ENCODE measurements around the gene PDE3B. TPM values are rescaled to one million over a fixed set of nuclear protein-coding genes. Genes with fewer than 3 reads are reported as not detected.

Gene PDE3B
- total and polyA plus RNA-seq, 2 of the 8 experiments (the other 6 are each of a cell fraction or from before 2014, with no cell fraction given) = 2.7 to 10.9 TPM

DNA sequence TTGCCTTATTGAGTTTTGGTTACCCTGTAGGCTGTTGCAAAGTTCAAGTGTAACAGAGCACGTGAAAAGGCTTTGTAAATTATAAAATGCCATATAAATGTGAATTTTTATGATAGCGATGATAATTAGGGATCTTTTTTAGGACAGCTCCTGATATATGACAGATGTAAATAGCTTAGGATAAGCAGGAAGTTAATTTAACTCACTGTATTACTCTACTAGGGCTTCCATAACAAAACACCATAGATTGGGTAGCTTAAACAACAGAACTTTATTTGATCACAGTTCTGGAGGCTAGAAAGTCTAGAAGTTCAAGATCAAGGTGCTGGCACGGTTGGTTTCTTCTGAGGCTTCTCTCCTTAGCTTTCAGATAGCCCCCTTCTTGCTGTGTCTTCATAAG is 17.0 kb upstream of the PDE3B start:
- peaks cover 0 to 1% (median 0%) of the 10 kb centered on the region in 4 experiments; a peak in 1 of 7 replicates for H3K27me3 ChIP-seq (replicated peaks in 1 of 4; ENCODE audit: control insufficient read depth in 3 of 4, extremely low read depth in 1 of 4, insufficient read depth in 3 of 4, low read length in 3 of 4)
- no peak overlapping the region for H2BK5ac ChIP-seq (ENCODE audit: low read depth, low read length)
- H2BK12ac ChIP-seq (ENCODE audit: low read depth, low read length) = no peak overlapping the region
- no peak overlapping the region for H3K4me3 ChIP-seq (ENCODE audit: extremely low read depth in 1 of 4, insufficient read depth in 2 of 4, low read depth in 3 of 4, low read length in 4 of 4)
- no peak overlapping the region for H2AFZ ChIP-seq (ENCODE audit: low read length)
- no peak overlapping the region for H3K56ac ChIP-seq (replicated peaks; ENCODE audit: insufficient read length, low read depth, low read length)
- H3K9me3 ChIP-seq (ENCODE audit: insufficient read depth in 2 of 2, low read depth in 1 of 2, low read length in 1 of 2) = no peaks in the 10 kb centered on the region
- no peaks in the 10 kb centered on the region for H3K36me3 ChIP-seq (ENCODE audit: control insufficient read depth in 2 of 4, insufficient read depth in 4 of 4, low read length in 3 of 4)
- H3K18ac ChIP-seq (ENCODE audit: extremely low read depth, low read length) = no peak overlapping the region
- no peak overlapping the region for H2BK120ac ChIP-seq (replicated peaks; ENCODE audit: low read depth, low read length)
- no peak overlapping the region for H2BK20ac ChIP-seq (ENCODE audit: low read length)
- H3K14ac ChIP-seq (ENCODE audit: insufficient read length) = no peak overlapping the region
- H4K91ac ChIP-seq (replicated peaks; ENCODE audit: insufficient read length, low read length) = no peak overlapping the region
- H3K4ac ChIP-seq (replicated peaks; ENCODE audit: insufficient read length, low read depth, low read length) = no peak overlapping the region
- DNase-seq (ENCODE audit: low read depth in 1 of 2, low spot score in 2 of 2) (no peak), FAIRE-seq (no peak)
- no peak overlapping the region for H3K4me2 ChIP-seq (ENCODE audit: insufficient read depth in 1 of 2, low read depth in 2 of 2, low read length in 2 of 2)
- no peak overlapping the region for H3K27ac ChIP-seq (ENCODE audit: low read depth, low read length)
- TF ChIP-seq MAX (IDR thresholded peaks at IDR 0.05) = no peak
- CTCF ChIA-PET (ENCODE audit: partially characterized antibody) = interaction anchor here (0.6 to 8.2 kb wide), 3 partner anchors 18 to 858 kb away, joined by 3 to 138 read pairs (median 3); no protein-coding TSS in a partner anchor
- H3K9ac ChIP-seq (replicated peaks in 1 of 4; ENCODE audit: extremely low read depth in 1 of 4, low read depth in 3 of 4, low read length in 3 of 4) = no peak overlapping the region
- no peak overlapping the region for H2BK15ac ChIP-seq (ENCODE audit: low read length)
- no peaks in the 10 kb centered on the region for H3K23me2 ChIP-seq (ENCODE audit: low read depth, low read length)
- WGBS, 2 experiments (ENCODE audit: extremely low coverage in 1 of 2, insufficient coverage in 1 of 2, insufficient read length in 1 of 2, insufficient replicate concordance in 2 of 2, low coverage in 1 of 2, low lambda C conversion rate in 2 of 2, missing lambda C conversion rate in 1 of 2) = 93% methylated on average over 3 of the region's 3 CpGs; no CpG with 5 or more reads in 1 of the 2 experiments
- no peaks in the 10 kb centered on the region for H3K4me1 ChIP-seq (replicated peaks in 1 of 4; ENCODE audit: control insufficient read depth in 3 of 4, insufficient read depth in 4 of 4, low read length in 3 of 4)
- no peak overlapping the region for H4K8ac ChIP-seq (ENCODE audit: extremely low read depth, insufficient read depth, low read length)
- no peak overlapping the region for H3K23ac ChIP-seq (ENCODE audit: insufficient read length)
- no peaks in the 10 kb centered on the region for H3K79me1 ChIP-seq (ENCODE audit: low read depth, low read length)
- H4K20me1 ChIP-seq (replicated peaks in 1 of 2; ENCODE audit: control insufficient read depth in 1 of 2, insufficient read depth in 2 of 2, low read length in 2 of 2) = no peaks in the 10 kb centered on the region
- POLR2A ChIA-PET (ENCODE audit: partially characterized antibody) = interaction anchor here (1.2 kb wide), 1 partner anchor 17 kb away, joined by 5 read pairs; the partner anchor contains the start of gene PDE3B
- H2AK5ac ChIP-seq (ENCODE audit: low read depth, low read length) = no peak overlapping the region
- H4K5ac ChIP-seq (ENCODE audit: insufficient read length, low read depth, low read length) = no peak overlapping the region
- no peaks in the 10 kb centered on the region for H3K79me2 ChIP-seq (ENCODE audit: control insufficient read depth in 1 of 2, insufficient read depth in 2 of 2, low read length in 2 of 2)

All from H1 (cell line).